HG03342 (cell line): Measurements from ENCODE around the gene PPP3R2.

Source experiments
- ATAC-seq: cut with Tn5 transposase; IDR thresholded peaks from one replicate; pipeline ENCODE4 v1.9.1; 2021; ENCODE audit warnings: mild to moderate bottlenecking, moderate library complexity; ENCODE audit not compliant: unreplicated experiment

PPP3R2 gene

GRCh38 chr9:101594796-101595195 is at the start of gene PPP3R2:
Gene PPP3R2 (minus strand): TSS chr9:101594969. CDS start chr9:101594921, 48 bp downstream.
- ATAC-seq = no peak

- no peak for ATAC-seq
These were observed 45.3 kb upstream of the PPP3R2 start for GRCh38 chr9:101639785-101640665.

GRCh38 chr9:101639311-101639710 is 44.5 kb upstream of the PPP3R2 start:
- ATAC-seq = no peak

DNA sequence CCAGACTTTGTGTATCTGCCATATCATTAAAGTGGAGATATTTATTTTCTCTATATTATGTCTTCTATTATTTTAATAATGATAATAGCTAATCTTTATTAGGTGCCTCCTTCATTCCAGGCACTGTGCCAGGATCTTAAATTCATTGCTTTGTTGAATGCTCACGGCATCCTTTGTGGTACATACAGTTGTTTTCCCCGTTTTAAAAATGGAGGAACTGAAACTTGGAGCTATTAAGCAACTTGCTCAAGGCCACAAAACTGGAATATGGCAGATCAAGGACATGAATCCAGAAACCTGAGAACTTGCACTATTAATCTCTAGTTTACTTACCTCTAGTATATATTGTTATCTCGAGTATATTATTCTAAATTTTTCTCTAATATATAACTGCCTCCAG is 41.5 kb upstream of the PPP3R2 start:
- ATAC-seq = no peak

- ATAC-seq = no peak
These were observed 40.7 kb upstream of the PPP3R2 start for GRCh38 chr9:101635473-101635872.

- no peak for ATAC-seq
These were observed 40.1 kb upstream of the PPP3R2 start for GRCh38 chr9:101634741-101635409.

GRCh38 chr9:101632611-101633010 is 37.8 kb upstream of the PPP3R2 start:
- no peak for ATAC-seq

GRCh38 chr9:101631892-101632291 is 37.1 kb upstream of the PPP3R2 start:
- ATAC-seq = no peak

GRCh38 chr9:101629636-101630035 is 34.9 kb upstream of the PPP3R2 start:
- no peak for ATAC-seq

- ATAC-seq = no peak
These were observed 33.4 kb upstream of the PPP3R2 start for GRCh38 chr9:101628173-101628572.

GRCh38 chr9:101626295-101626694 is 31.5 kb upstream of the PPP3R2 start:
- ATAC-seq = no peak

GRCh38 chr9:101625876-101626275 is 31.1 kb upstream of the PPP3R2 start:
- no peak for ATAC-seq

- no peak for ATAC-seq
These were observed 25.7 kb upstream of the PPP3R2 start for GRCh38 chr9:101620452-101620851.

DNA sequence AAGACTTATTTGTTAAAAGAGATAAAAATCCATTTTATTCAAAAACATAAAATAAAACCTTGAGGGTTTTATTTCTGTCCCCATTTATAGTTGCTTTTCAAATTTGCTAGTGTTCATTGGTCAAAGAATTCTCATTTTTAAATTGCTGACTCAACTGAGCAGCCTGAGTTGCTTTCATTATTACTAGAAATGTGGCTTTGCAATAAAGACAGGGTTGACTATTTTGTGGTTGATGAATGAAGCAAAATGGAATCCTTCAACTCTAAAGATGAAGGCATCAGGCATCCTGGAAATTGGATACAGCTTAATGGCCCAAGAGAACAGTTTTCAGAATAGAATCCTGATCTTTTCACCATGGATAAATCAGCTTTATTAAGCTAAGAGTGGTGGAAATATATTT is 23.9 kb upstream of the PPP3R2 start:
- peak; percentile 79 for ATAC-seq

- ATAC-seq = no peak
These were observed 10.8 kb upstream of the PPP3R2 start for GRCh38 chr9:101605547-101605946.

DNA sequence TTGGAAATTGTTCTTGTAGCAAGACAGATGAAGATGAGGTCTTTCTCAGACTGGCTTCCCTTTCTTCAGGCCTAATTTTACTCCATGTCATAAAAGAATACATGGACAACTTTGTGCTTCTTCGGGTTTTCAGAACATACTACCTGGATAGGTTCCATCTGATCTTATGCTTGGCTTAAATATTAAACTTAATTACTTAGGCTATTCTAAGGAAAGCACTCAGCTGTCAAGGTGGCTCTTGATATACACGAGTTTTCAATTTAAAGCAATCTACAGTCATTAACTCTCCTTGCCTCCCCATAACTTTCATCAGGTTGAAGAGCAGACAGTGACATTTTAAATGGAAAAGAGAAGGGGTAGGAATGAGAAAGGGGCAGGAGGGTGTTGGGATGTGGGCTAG is 9.5 kb upstream of the PPP3R2 start:
- ATAC-seq = no peak

- ATAC-seq = peak; percentile 47
These were observed 7.4 kb upstream of the PPP3R2 start for GRCh38 chr9:101601904-101602765.

DNA sequence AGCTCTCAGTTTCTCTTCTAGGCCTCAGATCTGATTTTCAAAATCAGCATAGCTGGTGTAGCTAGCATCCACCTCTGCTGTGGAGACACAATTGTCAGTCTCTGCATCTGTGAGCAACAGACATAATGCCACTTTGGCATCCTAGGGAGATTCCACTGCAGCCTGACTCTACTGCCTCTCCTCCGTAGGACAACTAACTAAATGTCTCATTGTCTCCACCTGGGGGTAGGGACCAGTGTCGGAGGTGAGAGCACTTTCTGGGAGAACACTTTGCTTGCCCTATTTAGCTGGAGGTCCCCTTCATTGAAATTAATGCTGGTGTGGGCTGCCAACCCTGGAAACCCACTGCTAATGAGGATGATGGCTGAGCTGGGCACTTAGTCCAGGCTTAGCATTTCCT is 1.4 kb downstream of the PPP3R2 start:
- ATAC-seq = no peak

DNA sequence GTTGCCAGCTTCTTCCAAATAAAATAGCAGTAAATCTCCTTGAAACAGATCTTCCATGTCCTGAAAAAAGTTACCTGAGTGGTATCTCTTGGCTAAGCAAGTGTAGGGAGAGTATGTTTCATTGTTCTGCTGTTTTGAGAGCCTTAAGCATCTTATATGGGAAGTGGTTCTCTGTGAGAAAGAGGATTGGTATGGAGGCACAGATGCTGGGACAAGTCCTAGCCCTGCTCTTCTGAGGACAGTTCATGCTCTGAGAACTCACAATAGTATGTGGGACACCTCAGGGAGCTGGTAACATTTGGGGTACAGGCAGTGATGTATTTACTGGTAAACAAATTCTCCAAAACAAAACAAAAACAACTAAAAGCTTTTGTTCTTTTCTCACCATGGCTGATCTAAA is 2.0 kb downstream of the PPP3R2 start:
- ATAC-seq = no peak

- ATAC-seq = no peak
These were observed 2.9 kb downstream of the PPP3R2 start for GRCh38 chr9:101591787-101592446.

GRCh38 chr9:101590901-101591300 is 3.9 kb downstream of the PPP3R2 start:
- no peak for ATAC-seq
